K562 treated with DMSO at 1 percent for 12 hours (cell line): ENCODE results near the gene OR4Q2. TPM values are rescaled to one million over a fixed set of nuclear protein-coding genes. Genes with fewer than 3 reads are reported as not detected.

Source experiments
- total RNA-seq: library from RNA; unstranded; fragments of 300-600 nt; gene quantifications from 2 replicates; pipeline ENCODE4 v1.2.3, GENCODE V29; 2022; ENCODE audit not compliant: insufficient read depth

OR4Q2 gene
- not detected in 2 replicates for total RNA-seq

DNA sequence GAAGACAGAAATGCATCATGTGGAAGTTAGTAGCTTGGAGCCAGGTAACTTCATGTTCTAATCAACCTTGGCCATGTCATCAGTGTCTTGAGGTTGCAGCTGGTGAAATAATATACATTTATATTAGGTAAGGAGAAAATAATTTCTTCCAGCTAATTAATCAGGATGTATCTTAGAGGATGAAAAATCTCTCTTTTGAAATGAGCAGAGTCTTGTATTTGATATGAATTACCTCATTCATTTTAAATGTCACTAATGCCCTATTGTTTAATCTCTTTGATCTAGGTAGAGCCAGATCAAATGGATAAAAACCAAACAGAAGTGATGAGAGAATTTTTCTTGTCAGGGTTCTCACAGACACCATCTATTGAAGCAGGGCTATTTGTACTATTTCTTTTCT lies at the start of gene OR4Q2:
TSS of gene OR4Q2 (plus strand) at position 301 of the 400 bp plus-strand sequence.

DNA sequence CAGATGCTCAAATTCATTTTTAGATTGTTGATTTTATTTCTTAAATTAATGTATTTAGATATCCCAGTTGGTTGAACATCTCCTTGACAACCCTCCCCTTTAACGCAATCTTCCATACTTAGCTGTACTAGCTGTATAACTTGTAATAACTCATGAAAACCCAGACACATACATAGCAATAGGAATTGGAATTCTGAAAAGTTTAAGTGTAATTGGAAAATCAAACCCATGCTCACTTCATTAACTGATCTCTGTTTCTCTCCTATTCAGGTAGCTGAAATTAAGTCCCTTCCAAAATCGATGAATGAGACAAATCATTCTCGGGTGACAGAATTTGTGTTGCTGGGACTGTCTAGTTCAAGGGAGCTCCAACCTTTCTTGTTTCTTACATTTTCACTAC lies 26.7 kb upstream of the OR4Q2 start, which contains the start of gene OR4K15:
TSS of gene OR4K15 (plus strand) at position 301 of the 400 bp plus-strand sequence. CDS start at position 301, 0 bp downstream.

DNA sequence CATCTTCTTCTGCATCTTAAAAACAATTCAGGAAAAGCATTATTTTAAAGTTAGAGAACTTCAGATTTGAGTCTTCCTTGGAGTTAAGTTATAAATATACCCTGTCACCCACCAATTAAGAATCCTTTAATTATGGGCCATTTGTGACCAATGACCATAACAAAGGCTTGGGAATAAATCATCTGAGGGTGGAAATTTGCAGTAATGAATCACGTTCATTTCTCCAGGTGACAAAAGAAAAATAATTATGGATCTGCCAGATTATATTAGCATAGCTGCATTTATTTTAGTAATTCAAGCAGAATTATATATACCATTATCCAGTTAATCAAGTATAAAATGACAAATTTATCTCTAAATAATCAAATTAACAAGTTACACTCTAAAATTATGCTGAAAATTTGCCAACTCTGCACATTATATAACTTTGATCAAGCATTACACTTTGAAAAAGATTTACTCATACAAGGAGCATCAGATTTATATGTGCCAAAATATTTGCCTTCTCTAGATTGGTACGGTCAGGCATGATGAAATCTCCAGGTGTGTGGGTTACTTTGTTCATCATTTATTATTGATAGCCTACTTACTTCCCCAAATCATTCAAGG lies 17.4 kb downstream of the OR4Q2 start, which contains the start of gene OR4K14:
TSS of gene OR4K14 (minus strand) at position 51 of the 609 bp plus-strand sequence. CDS start 4,114 bp downstream, outside the sequence.

DNA sequence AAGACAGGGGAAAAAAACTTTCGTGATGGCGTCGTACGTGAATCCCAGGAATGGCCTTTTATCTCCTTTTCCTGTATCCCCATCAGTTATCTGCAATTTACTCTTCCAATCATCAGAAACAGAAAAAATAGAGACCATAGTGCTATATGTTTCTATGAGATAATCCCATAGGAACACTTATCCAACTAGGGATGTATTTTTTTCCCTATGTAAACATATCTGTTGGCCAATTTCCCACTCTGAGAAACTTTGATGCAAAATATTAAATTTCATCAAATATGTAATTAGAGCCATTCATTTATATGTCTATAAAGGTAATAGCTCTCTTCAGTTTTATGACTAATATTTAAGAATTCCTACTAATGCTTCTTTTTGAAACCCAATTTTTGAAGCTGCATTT lies 34.0 kb downstream of the OR4Q2 start, which contains the start of gene OR4K13:
TSS of gene OR4K13 (minus strand) at position 101 of the 400 bp plus-strand sequence. CDS start 1,280 bp downstream, outside the sequence.

Other genes starting within 250 kb of the OR4Q2 start
- gene OR4M1, start 228.7 kb upstream of the OR4Q2 start, total RNA-seq, result not detected in 2 replicates
- gene OR4N2, start 198.4 kb upstream of the OR4Q2 start, total RNA-seq, result not detected in 2 replicates
- not detected in 2 replicates for gene OR4K2, start 127.0 kb upstream of the OR4Q2 start, total RNA-seq
- not detected in 2 replicates for gene OR4K5, start 81.6 kb upstream of the OR4Q2 start, total RNA-seq
- gene OR4K1, start 71.2 kb upstream of the OR4Q2 start, total RNA-seq, result not detected in 2 replicates
- gene OR4K15, start 26.6 kb upstream of the OR4Q2 start, total RNA-seq, result not detected in 2 replicates
- not detected in 2 replicates for gene OR4K14, start 17.1 kb downstream of the OR4Q2 start, total RNA-seq
- gene OR4K13, start 33.9 kb downstream of the OR4Q2 start, total RNA-seq, result not detected in 2 replicates
- gene OR4L1, start 57.9 kb downstream of the OR4Q2 start, total RNA-seq, result not detected in 2 replicates
- gene OR4K17, start 108.6 kb downstream of the OR4Q2 start, total RNA-seq, result not detected in 2 replicates
- gene OR4N5, start 136.7 kb downstream of the OR4Q2 start, total RNA-seq, result not detected in 2 replicates
- gene OR11G2, start 188.7 kb downstream of the OR4Q2 start, total RNA-seq, result not detected in 2 replicates
- gene OR11H6, start 221.5 kb downstream of the OR4Q2 start, total RNA-seq, result not detected in 2 replicates
- not detected in 2 replicates for gene OR11H7, start 226.8 kb downstream of the OR4Q2 start, total RNA-seq
- not detected in 2 replicates for gene OR11H4, start 237.1 kb downstream of the OR4Q2 start, total RNA-seq